HG03565 (cell line): ENCODE results near the gene SH2D6.
"Not testable (repeated sequence)": the region's sequence is repeated elsewhere in the genome, so short reads cannot be mapped to it uniquely, and the experiment has no call there.

ENCODE experiments used
- ATAC-seq: cut with Tn5 transposase; IDR thresholded peaks from one replicate; pipeline ENCODE4 v1.9.1; 2021; ENCODE audit warnings: mild to moderate bottlenecking, moderate library complexity; ENCODE audit not compliant: unreplicated experiment

SH2D6 gene

GRCh38 chr2:85397925-85398331, 20.6 kb upstream of the SH2D6 start:
- ATAC-seq = no peak

DNA sequence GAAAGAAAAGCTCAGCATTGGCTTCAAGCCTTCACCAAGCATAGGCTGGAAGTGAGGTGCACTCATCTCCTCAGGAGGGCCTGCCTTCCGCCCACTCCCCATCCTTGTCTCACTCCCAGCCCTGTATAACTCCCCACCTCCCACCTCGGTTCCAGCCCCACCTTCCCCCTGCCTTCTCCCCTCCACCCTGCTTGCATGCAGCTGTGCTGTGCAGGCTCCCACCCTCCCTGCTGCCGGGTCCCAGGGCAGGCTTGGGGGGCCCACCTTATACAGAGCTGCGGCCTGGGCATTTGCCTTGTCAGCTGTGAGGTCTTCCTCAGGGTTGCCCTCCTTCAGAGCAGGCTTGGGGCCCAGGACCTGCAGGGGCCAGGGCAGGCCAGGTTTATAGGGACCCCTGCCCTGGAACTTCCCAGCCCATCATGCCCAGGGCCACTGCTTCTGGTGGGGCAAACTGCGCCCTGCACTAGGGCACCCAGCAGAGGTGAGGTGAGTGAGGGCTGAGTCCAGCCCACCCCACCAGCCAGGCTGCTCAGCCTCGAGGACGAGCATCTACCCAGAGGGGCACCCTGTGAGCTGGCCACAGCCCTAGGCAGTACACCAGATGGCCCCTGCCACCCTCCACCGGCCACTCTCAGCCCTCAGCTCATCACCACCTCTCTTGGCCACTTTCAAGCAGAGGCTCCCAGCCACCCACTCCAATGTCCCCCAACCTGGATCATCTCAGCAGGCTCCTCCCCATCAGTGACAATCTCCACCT, 19.9 kb upstream of the SH2D6 start:
- no peak for ATAC-seq

DNA sequence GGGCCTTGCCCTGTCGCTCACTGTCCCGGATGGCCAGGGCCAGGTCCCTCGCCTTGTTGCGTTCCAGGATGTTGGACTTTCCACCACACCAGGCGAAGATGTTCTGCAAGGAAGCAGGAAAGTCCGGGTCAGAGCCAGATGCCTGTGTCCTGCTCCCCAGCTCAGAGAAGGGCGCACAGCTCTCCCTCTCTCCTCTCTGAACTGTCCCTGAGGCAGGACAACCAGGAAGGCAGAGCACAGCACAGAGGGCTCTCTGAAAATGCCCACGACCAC, 19.4 kb upstream of the SH2D6 start:
- ATAC-seq = no peak

GRCh38 chr2:85400023-85400422, 18.5 kb upstream of the SH2D6 start:
- no peak for ATAC-seq

DNA sequence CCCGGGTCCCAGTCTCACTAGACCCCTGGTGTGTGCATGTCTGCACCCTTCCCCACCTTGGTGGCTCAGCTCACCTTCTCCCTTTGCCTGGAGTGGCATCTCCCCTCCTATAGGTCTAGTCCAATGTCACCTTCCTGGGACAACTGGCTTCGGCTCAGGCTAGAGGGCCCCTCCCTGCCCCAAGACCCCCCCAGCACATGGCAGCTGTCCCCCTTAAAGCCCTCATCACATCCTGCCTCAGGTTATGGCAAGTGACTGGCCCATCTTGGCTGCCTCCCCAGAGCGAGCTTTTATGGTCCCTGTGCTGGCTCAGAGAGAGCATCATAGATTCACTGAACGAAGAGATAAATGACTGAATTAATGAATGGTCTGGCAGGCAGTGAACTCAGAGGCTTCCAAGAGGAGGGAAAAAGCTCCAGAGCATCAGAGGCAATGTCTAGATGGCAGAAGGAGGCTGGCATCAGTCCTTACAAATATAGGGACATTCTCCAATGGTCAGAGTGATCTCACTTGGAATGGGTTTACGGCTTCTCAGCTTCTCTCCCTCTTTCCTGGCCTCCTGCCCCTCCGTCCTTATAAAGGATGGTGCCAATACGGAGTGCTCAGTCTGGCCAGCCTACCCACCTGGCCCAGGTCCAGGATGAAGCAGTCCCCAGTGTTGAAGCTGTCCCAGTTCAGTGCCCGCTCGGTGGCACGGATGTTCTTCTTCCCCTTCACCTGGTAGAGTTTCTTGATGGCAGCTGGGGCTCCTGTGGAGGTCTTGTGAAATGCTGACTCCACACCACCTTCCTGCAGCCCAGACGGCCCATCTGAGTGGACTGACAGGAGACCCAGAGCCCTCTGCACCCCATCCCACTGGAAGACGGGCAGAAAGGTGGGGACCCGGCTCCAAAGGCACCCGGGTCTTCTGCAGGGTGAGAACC, 17.7 kb upstream of the SH2D6 start:
- no peak for ATAC-seq

DNA sequence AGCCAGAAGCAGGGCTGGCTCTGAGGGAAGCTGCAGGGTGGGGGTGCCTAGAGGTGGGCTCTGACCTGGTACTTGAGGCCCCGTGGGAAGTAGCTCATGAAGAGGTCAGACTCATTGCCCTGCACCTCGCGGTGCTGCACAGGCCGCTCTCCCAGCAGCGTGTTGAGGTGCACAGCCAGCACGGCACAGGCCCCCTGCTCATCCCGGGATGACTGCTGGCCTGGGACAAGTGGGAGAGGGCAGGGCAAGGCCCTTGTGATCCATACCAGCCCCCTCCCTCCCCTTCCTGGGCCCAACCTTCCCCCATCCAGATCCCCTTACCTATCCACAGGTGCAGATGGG, 17.1 kb upstream of the SH2D6 start:
- no peak for ATAC-seq

DNA sequence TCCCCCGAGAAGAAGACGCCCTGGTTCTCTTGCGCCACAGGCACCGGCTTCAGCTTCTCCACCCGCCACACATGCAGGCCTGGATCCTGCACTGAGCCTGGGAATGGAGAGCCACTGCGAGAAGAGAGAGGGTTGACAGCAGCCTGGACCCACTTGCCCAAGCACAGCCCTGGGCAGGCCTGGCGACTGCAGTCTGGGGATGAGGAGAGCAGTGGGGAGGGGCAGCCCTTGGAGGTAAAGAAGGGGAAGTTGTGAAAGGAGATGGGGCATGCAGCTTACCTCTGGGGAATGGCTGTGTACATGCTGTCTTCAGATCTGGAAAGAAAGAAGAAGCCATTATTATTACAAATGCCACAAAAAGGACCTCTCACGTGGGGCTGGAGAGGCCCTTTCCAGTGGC, 16.7 kb upstream of the SH2D6 start:
- no peak for ATAC-seq

DNA sequence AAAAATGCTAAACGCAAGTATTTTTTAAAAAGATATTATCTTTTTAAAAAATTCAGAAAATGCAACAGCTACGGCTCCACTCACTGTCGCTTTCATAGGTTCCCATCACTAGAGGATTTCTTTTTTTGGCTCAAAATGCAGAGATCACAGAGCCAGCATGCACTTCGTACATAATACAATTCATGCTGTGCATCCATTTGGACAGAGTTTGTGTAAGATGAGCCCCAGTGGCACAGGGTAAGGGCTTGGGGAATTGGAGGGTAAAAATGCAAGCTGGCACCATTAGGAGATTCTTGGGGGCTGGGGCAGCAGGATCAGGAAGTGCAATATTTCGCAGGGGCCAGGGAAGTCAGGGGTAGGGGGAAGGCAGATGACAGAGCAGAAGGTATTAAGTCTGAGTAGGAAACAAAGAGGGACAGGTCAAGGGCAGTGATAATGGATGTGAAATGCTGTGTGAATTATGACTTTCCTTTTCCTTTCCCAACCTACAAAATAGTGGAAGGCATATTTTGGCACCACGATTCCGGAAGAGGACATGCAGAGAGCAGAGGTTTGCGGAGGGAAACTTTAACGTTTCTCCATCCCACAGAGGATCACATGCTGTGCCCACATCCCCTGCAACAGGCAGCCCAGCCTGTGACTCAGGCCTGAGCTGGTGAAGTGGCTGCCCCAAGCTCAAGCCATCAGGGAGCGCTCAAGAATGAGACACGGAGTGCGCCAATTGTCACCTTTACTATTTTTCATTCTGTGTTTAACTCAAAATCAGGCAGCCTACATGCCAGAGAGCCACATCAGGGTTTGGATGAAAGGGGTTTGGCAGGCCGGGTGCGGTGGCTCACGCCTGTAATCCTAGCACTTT, 13.1 kb upstream of the SH2D6 start:
- ATAC-seq = no peak

- no peak for ATAC-seq
Measured at GRCh38 chr2:85409845-85410583, 8.5 kb upstream of the SH2D6 start, which contains the start of gene CAPG. Gene CAPG (minus strand): TSS chr2:85410366. CDS start chr2:85402145, 8,221 bp downstream.

DNA sequence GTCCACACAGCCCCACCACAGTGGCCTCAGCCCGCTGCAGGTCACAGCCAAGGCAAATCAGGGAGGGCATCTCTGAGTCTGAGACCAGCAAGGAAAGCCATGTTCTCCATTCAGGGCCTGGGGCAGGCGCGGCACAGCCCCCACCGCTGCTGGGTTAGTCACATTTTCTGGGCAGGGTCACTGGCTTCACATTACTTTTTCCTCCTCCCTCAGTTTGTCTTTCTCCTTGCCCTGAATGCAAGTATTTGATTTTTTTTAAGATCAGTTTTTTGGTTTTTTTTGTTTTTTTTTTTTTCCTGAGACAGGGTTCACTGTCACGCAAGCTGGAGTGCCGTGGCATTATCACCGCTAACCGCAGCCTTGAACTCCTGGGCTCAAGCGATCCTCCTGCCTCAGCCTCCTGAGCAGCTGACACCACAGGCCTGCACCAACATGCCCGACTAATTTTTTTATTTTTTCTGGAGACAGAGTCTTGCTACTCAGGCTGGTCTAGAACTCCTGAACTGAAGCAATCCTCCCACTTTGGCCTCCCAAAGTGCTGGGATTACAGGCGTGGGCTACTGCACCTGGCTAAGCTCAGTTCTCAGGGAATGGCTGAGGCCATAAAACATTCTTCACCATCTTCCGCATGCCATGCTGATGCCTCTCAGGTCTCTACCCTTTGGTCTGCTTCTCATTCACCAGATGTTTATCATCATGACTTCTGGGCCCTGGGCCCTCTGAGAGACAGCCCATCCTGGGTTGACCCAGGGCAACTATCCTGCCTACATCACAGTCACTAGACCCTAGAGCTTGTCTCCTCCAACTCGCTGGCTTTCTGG, 7.7 kb upstream of the SH2D6 start:
- ATAC-seq = no peak

DNA sequence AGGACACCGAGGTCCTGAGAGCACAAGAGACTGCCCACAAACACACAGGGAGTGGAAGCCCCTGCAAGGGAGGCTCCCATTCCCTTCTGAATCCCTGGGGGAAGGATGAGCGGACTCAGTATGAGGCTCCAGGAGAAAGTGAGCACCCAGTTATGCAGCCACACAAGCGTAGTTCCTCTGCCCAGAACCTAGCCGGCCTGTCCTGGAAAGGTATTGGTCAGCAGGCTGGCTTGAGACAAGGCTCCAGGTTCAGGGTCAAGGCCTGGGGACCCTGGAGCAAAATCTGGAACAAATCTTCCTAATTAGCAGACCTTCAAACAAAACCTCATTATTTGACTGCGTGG, 7.1 kb upstream of the SH2D6 start:
- ATAC-seq = no peak

DNA sequence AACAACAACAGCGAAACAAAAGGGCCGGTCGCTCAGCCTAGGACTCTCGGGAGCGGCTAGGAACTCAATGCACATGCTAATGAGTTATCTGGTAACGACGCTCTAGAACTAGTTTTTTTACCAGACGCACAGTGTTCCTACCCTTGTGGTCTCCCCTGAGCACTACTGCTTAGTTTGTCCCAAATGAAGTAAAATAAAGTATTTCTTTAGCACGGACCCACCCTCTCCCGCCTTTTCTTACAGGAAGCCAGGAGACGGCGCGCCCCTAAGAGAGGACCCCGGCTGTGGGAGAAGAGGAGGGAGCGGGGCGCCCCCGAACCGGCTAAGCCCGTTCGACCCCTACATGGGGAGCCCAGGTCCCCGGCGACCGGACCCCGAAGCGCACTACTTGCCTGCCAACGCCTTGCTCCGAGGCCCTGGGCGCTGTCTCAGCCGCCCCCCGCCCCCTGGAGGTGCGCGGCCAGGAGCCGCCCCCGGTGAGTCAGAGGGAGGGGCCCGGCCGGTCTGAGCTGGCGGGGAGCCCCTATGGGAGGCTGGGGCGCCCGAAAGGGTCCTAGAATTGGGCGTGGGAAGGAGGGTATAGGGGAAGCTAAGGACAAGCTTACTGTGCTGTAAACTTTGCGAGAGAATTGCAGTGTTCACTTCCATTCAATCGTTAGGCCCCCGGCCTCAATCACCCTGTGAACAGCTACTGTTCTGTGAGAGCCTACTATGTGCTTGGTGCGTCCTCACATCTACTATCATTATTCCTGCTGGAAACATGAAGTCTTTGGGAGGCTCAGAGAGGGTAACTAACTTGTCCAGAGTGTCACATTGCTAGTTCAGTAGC, 4.7 kb upstream of the SH2D6 start:
- no peak for ATAC-seq

GRCh38 chr2:85414421-85414759, 4.1 kb upstream of the SH2D6 start:
- not testable (repeated sequence) for ATAC-seq

- ATAC-seq = no peak
Measured at GRCh38 chr2:85414761-85415553, 3.6 kb upstream of the SH2D6 start.

GRCh38 chr2:85415980-85416650, 2.4 kb upstream of the SH2D6 start:
- no peak for ATAC-seq

GRCh38 chr2:85419009-85419675, 628 bp downstream of the SH2D6 start:
- no peak for ATAC-seq

GRCh38 chr2:85420536-85421259, 2.2 kb downstream of the SH2D6 start:
- ATAC-seq = peak; percentile 58
